Transverse colon (tissue), 4 donors: ENCODE data around the gene IFT122.

Source experiments
- CTCF ChIP-seq, 5 experiments: fragments of 200-600 bp in 3 of 5; fragments of 450-650 bp in 2 of 5; sonication (generic) in 3 of 5; IDR thresholded peaks; 1 replicate in 2 of 5; 2 replicates in 3 of 5; pipeline ENCODE4 v1.5.1; 2016 to 2017; ENCODE audit warnings: antibody characterized with exemption in 5 of 5, inconsistent platforms in 3 of 5, mild to moderate bottlenecking in 2 of 5, moderate library complexity in 1 of 5
- EP300 ChIP-seq: sonication (generic); formaldehyde crosslinking; IDR thresholded peaks from one replicate; pipeline ENCODE4 v1.6.1; 2017; ENCODE audit warnings: antibody characterized with exemption, low read depth
- POLR2A ChIP-seq: fragments of 450-650 bp; IDR thresholded peaks from one replicate; pipeline ENCODE4 v1.6.1; 2016; ENCODE audit warnings: antibody characterized with exemption, mild to moderate bottlenecking, moderate library complexity
- POLR2AphosphoS5 ChIP-seq, 3 donors: sonication (generic); formaldehyde crosslinking; IDR thresholded peaks; one replicate each; pipeline ENCODE4 v1.6.1; 2016; ENCODE audit warnings: antibody characterized with exemption in 3 of 3

GRCh38 chr3:129519449-129519848 lies 79.4 kb downstream of the IFT122 start:
- TF ChIP-seq CTCF (IDR thresholded peaks at IDR 0.05) (no peak), POLR2A (no peak), EP300 (no peak), POLR2AphosphoS5 (IDR thresholded peaks at IDR 0.05) (no peak)
